A549 (cell line): Measurements from ENCODE around the gene LANCL1. TPM values are rescaled to one million over a fixed set of nuclear protein-coding genes. Genes with fewer than 3 reads are reported as not detected.

Source experiments
- ATAC-seq, 2 experiments: fragments of 200-7000 bp in 1 of 2; fragments of >200 bp in 1 of 2; cut with Nextera tagmentation in 1 of 2; cut with Tn5 transposase in 1 of 2; 3 replicates each; pipeline versions ENCODE4 v1.8.0 to v1.9.1; 2018 to 2020; ENCODE audit warnings: mild to moderate bottlenecking in 1 of 2, moderate library complexity in 1 of 2
- CTCF ChIA-PET: fragments of 300-600 bp; sonication (Branson Sonifier 250); formaldehyde crosslinking; extraction: SDS; loops from one replicate; lab custom pipeline; 2021; ENCODE audit warnings: antibody characterized with exemption, inconsistent platforms; lab: Yijun Ruan, JAX
- POLR2A ChIA-PET: fragments of 350-600 bp; formaldehyde crosslinking; extraction: SDS; loops from one replicate; lab custom pipeline; 2021; ENCODE audit warnings: antibody characterized with exemption, inconsistent platforms; lab: Yijun Ruan, JAX
- DNase-seq, 2 experiments: peaks; one replicate each; pipeline versions ENCODE4 v3.0.0 to v3.0.0-alpha.2; 2011 to 2016; ENCODE audit warnings: low read depth in 1 of 2, low spot score in 1 of 2
- FAIRE-seq: peaks from 2 replicates; lab custom pipeline; 2011; peaks lifted over from hg19 to GRCh38; lab: Jason Lieb, UNC
- H3K27ac ChIP-seq, 2 experiments: fragments of >200 bp; sonication (Bioruptor Twin); formaldehyde crosslinking; 3 replicates each; pipeline ENCODE4 v1.5.1; 2016 to 2017
- H3K4me1 ChIP-seq: fragments of >200 bp; sonication (Bioruptor Twin); formaldehyde crosslinking; 3 replicates; pipeline ENCODE4 v1.6.1; 2016
- H3K4me2 ChIP-seq: fragments of >200 bp; sonication (Bioruptor Twin); formaldehyde crosslinking; 3 replicates; pipeline ENCODE4 v1.6.1; 2016
- H3K4me3 ChIP-seq: fragments of >200 bp; sonication (Bioruptor Twin); formaldehyde crosslinking; 3 replicates; pipeline ENCODE4 v1.5.1; 2016
- H3K9me3 ChIP-seq: fragments of >200 bp; sonication (Bioruptor Twin); formaldehyde crosslinking; 3 replicates; pipeline ENCODE4 v1.6.1; 2016
- CEBPB ChIP-seq, 2 experiments: fragments of >200 bp in 1 of 2; sonication (Bioruptor Twin) in 1 of 2; formaldehyde crosslinking in 1 of 2; IDR thresholded peaks; 2 replicates each; pipeline ENCODE4 v1.6.1; 2012 to 2016
- CHD2 ChIP-seq: fragments of 150-350 bp; IDR thresholded peaks from 2 replicates; pipeline ENCODE4 v1.6.1; 2014; ENCODE audit warnings: low read length; ENCODE audit not compliant: partially characterized antibody
- FOSB ChIP-seq: fragments of 250-450 bp; sonication (Bioruptor Pico); IDR thresholded peaks from 2 replicates; pipeline ENCODE4 v1.5.0; 2020; ENCODE audit warnings: mild to moderate bottlenecking, moderate library complexity
- FOSL2 ChIP-seq, 2 experiments: fragments of 450-650 bp in 1 of 2; fragments of >200 bp in 1 of 2; sonication (Bioruptor Twin) in 1 of 2; formaldehyde crosslinking; IDR thresholded peaks; 2 replicates each; pipeline versions ENCODE4 v1.5.0 to v1.6.1; 2016 to 2020; ENCODE audit warnings: mild to moderate bottlenecking in 1 of 2, moderate library complexity in 1 of 2
- HDAC2 ChIP-seq: fragments of 200-600 bp; sonication (generic); IDR thresholded peaks from 2 replicates; pipeline ENCODE4 v1.6.1; 2016
- HEYL ChIP-seq: fragments of 250-450 bp; sonication (Bioruptor Pico); IDR thresholded peaks from 2 replicates; pipeline ENCODE4 v1.8.0; 2021; ENCODE audit warnings: mild to moderate bottlenecking, moderate library complexity
- HOXA7 ChIP-seq: fragments of 250-450 bp; sonication (Bioruptor Pico); IDR thresholded peaks from 2 replicates; pipeline ENCODE4 v1.5.0; 2020; ENCODE audit warnings: mild to moderate bottlenecking, moderate library complexity
- KDM5A ChIP-seq: fragments of 200-600 bp; sonication (generic); IDR thresholded peaks from 2 replicates; pipeline ENCODE4 v1.6.1; 2016; ENCODE audit warnings: antibody characterized with exemption, mild to moderate bottlenecking
- MYC ChIP-seq: IDR thresholded peaks from 2 replicates; pipeline ENCODE4 v1.6.1; 2012; ENCODE audit warnings: mild to moderate bottlenecking, inconsistent platforms, low read length, improper control_type of control experiment, borderline replicate concordance
- NPAS2 ChIP-seq: fragments of 250-450 bp; sonication (Bioruptor Pico); IDR thresholded peaks from 2 replicates; pipeline ENCODE4 v1.8.0; 2022; ENCODE audit warnings: mild to moderate bottlenecking, moderate library complexity, borderline replicate concordance
- NR3C1 ChIP-seq: fragments of >200 bp; sonication (Bioruptor Twin); formaldehyde crosslinking; IDR thresholded peaks from 3 replicates; pipeline ENCODE4 v1.6.1; 2017
- PHF8 ChIP-seq: fragments of 200-600 bp; sonication (generic); IDR thresholded peaks from 2 replicates; pipeline ENCODE4 v1.6.1; 2016; ENCODE audit warnings: low read depth, mild to moderate bottlenecking, antibody characterized with exemption, moderate library complexity, borderline replicate concordance
- POLR2A ChIP-seq: IDR thresholded peaks from 2 replicates; pipeline ENCODE4 v1.6.1; 2012; ENCODE audit warnings: mild to moderate bottlenecking, low read length
- RAD21 ChIP-seq, 2 experiments: fragments of >200 bp in 1 of 2; sonication (Bioruptor Twin) in 1 of 2; formaldehyde crosslinking in 1 of 2; IDR thresholded peaks in 1 of 2; conservative IDR thresholded peaks in 1 of 2; 2 replicates in 1 of 2; 3 replicates in 1 of 2; pipeline ENCODE4 v1.6.1; 2012 to 2018; ENCODE audit warnings: inconsistent platforms in 1 of 2
- RNF2 ChIP-seq: fragments of 200-600 bp; sonication (generic); IDR thresholded peaks from 2 replicates; pipeline ENCODE4 v1.6.1; 2016; ENCODE audit warnings: low read depth, mild to moderate bottlenecking, antibody characterized with exemption, moderate library complexity, borderline replicate concordance
- TFCP2L1 ChIP-seq: fragments of 250-450 bp; sonication (Bioruptor Pico); IDR thresholded peaks from 2 replicates; pipeline ENCODE4 v1.5.0; 2021; ENCODE audit warnings: mild to moderate bottlenecking
- TP53 ChIP-seq: fragments of 250-450 bp; sonication (Bioruptor Pico); IDR thresholded peaks from 2 replicates; pipeline ENCODE4 v1.5.0; 2021; ENCODE audit warnings: mild to moderate bottlenecking, moderate library complexity
- ZFP36 ChIP-seq: fragments of 450-650 bp; IDR thresholded peaks from 2 replicates; pipeline ENCODE4 v1.6.1; 2014; ENCODE audit warnings: borderline replicate concordance; ENCODE audit not compliant: partially characterized antibody
- ZNF302 ChIP-seq: fragments of 250-450 bp; sonication (Bioruptor Pico); IDR thresholded peaks from 2 replicates; pipeline ENCODE4 v1.9.0; 2021; ENCODE audit warnings: inconsistent platforms, mild to moderate bottlenecking, moderate library complexity
- ZSCAN20 ChIP-seq: fragments of 250-450 bp; sonication (Bioruptor Pico); IDR thresholded peaks from 2 replicates; pipeline ENCODE4 v1.8.0; 2022; ENCODE audit warnings: mild to moderate bottlenecking, moderate library complexity
- WGBS: methylation state at CpG from one replicate; pipeline ENCODE4 v1.1.6; 2017; ENCODE audit errors: missing lambda C conversion rate; 5-methylcytosine and 5-hydroxymethylcytosine counted together
- polyA plus RNA-seq, 4 experiments: library from polyadenylated mRNA; depleted of rRNA in 3 of 4; stranded (reverse); fragments of >200 nt; fragmentation: RNase III in 1 of 4; extraction: RNeasy Plus Mini Kit Qiagen cat#74134 plus additional on column Dnase treatment in 1 of 4; gene quantifications; 2 replicates in 3 of 4; 3 replicates in 1 of 4; pipeline ENCODE4 v1.2.3, GENCODE V29; 2011 to 2017
- TF ChIP-seq, protein P1 (sequence below): fragments of 250-450 bp; sonication (Bioruptor Pico); IDR thresholded peaks from 2 replicates; pipeline ENCODE4 v1.5.0; 2021; ENCODE audit warnings: mild to moderate bottlenecking, moderate library complexity, borderline replicate concordance
- TF ChIP-seq, protein P2 (sequence below): fragments of 250-450 bp; sonication (Bioruptor Pico); IDR thresholded peaks from 2 replicates; pipeline ENCODE4 v1.5.0; 2020; ENCODE audit warnings: low read depth, mild to moderate bottlenecking, moderate library complexity
- TF ChIP-seq, protein P3 (sequence below): fragments of 450-650 bp; IDR thresholded peaks from 2 replicates; pipeline ENCODE4 v1.6.1; 2014; ENCODE audit warnings: antibody characterized with exemption
- TF ChIP-seq, protein P4 (sequence below): fragments of >200 bp; sonication (Bioruptor Twin); formaldehyde crosslinking; IDR thresholded peaks from 2 replicates; pipeline ENCODE4 v1.6.1; 2016
- TF ChIP-seq, protein P5 (sequence below): fragments of 200-600 bp; sonication (generic); IDR thresholded peaks from 2 replicates; pipeline ENCODE4 v1.6.1; 2016; ENCODE audit warnings: antibody characterized with exemption, mild to moderate bottlenecking, moderate library complexity

Gene LANCL1
- polyA plus RNA-seq, 2 of the 4 experiments (the other 2 are of a cell fraction): 30.1 to 83.7 TPM

DNA sequence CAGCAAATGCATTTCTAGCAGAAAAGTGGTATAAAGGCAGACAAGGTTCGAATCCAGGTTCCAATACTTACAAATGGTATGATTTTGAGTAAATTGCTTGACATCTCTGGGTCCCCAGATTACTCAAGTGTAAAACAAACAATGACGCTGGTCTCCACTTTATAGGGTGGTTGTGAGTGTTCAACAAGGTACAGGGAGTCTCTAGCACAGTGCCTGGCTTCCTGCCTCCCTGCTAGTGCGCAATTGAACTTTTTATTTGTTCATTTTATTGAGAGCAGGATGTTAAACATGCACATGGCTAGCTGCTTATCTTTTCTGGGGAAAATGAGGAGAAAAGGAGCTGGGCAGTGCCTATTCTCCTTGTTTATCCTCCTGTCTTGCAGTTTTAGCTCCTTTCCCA is 86.7 kb downstream of the LANCL1 start:
- CTCF ChIA-PET: interaction anchor here (2.7 kb wide), 1 partner anchor 9 kb away, joined by 13 read pairs; no protein-coding TSS in a partner anchor
- ATAC-seq: no peak
- POLR2A ChIA-PET: no interaction called here

DNA sequence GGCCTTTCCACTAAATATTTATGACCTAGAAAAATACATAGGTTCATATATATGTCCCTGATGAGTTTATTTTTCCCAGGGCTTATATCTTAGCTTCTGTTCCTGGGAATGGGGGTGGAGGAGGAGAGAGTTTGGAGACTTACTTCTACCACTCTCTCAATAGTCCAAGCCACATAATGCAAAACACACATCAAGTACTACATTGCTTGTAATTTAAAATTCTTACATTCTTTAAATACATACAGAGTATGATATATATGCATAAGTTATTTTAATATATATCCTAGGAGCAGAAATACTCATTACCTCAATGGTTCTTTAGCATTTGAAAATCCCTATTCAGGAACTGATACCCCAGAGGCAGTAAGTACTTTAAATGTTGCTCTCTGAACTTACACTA is 88.4 kb downstream of the LANCL1 start:
- POLR2A ChIA-PET: no interaction called here
- ATAC-seq (no peak), DNase-seq (no peak), FAIRE-seq (no peak)
- no peaks in the 10 kb centered on the region for H3K9me3 ChIP-seq
- CTCF ChIA-PET: interaction anchor here (1.0 to 2.7 kb wide), 2 partner anchors 11 to 140 kb away, joined by 3 to 13 read pairs; no protein-coding TSS in a partner anchor
- no peak overlapping the region for H3K27ac ChIP-seq
- no peaks in the 10 kb centered on the region for H3K4me1 ChIP-seq
- TF ChIP-seq, protein P1, sequence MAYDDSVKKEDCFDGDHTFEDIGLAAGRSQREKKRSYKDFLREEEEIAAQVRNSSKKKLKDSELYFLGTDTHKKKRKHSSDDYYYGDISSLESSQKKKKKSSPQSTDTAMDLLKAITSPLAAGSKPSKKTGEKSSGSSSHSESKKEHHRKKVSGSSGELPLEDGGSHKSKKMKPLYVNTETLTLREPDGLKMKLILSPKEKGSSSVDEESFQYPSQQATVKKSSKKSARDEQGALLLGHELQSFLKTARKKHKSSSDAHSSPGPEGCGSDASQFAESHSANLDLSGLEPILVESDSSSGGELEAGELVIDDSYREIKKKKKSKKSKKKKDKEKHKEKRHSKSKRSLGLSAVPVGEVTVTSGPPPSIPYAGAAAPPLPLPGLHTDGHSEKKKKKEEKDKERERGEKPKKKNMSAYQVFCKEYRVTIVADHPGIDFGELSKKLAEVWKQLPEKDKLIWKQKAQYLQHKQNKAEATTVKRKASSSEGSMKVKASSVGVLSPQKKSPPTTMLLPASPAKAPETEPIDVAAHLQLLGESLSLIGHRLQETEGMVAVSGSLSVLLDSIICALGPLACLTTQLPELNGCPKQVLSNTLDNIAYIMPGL (CRISPR knock-in tag): no peak
- TF ChIP-seq ZSCAN20 (CRISPR knock-in tag): no peak
- no peak for TF ChIP-seq HOXA7 (CRISPR knock-in tag)
- no peak for TF ChIP-seq TP53 (CRISPR knock-in tag)
- TF ChIP-seq, protein P2, sequence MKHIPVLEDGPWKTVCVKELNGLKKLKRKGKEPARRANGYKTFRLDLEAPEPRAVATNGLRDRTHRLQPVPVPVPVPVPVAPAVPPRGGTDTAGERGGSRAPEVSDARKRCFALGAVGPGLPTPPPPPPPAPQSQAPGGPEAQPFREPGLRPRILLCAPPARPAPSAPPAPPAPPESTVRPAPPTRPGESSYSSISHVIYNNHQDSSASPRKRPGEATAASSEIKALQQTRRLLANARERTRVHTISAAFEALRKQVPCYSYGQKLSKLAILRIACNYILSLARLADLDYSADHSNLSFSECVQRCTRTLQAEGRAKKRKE (CRISPR knock-in tag): no peak
- TF ChIP-seq KDM5A: no peak
- no peak for TF ChIP-seq HDAC2
- TF ChIP-seq MYC: no peak
- TF ChIP-seq CHD2: no peak
- no peak for TF ChIP-seq NPAS2 (CRISPR knock-in tag)
- TF ChIP-seq ZNF302 (CRISPR knock-in tag): no peak
- TF ChIP-seq POLR2A: no peak
- TF ChIP-seq FOSB: no peak
- TF ChIP-seq CEBPB (IDR thresholded peaks at IDR 0.05): no peak
- no peak for TF ChIP-seq RNF2
- TF ChIP-seq ZFP36: no peak
- TF ChIP-seq, protein P3, sequence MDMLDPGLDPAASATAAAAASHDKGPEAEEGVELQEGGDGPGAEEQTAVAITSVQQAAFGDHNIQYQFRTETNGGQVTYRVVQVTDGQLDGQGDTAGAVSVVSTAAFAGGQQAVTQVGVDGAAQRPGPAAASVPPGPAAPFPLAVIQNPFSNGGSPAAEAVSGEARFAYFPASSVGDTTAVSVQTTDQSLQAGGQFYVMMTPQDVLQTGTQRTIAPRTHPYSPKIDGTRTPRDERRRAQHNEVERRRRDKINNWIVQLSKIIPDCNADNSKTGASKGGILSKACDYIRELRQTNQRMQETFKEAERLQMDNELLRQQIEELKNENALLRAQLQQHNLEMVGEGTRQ: no peak
- TF ChIP-seq HEYL (CRISPR knock-in tag): no peak
- no peak overlapping the region for H3K4me2 ChIP-seq
- H3K4me3 ChIP-seq: no peak overlapping the region

More for the DNA sequence above, 86.7 kb downstream of the LANCL1 start:
- Histone ChIP-seq H3K9me3 (no peaks in the 10 kb centered on the region), H3K27ac (no peak overlapping the region), H3K4me2 (no peak overlapping the region)
- no peak for DNase-seq
- TF ChIP-seq, protein P4, sequence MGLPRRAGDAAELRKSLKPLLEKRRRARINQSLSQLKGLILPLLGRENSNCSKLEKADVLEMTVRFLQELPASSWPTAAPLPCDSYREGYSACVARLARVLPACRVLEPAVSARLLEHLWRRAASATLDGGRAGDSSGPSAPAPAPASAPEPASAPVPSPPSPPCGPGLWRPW: no peak
- TF ChIP-seq, protein P5, sequence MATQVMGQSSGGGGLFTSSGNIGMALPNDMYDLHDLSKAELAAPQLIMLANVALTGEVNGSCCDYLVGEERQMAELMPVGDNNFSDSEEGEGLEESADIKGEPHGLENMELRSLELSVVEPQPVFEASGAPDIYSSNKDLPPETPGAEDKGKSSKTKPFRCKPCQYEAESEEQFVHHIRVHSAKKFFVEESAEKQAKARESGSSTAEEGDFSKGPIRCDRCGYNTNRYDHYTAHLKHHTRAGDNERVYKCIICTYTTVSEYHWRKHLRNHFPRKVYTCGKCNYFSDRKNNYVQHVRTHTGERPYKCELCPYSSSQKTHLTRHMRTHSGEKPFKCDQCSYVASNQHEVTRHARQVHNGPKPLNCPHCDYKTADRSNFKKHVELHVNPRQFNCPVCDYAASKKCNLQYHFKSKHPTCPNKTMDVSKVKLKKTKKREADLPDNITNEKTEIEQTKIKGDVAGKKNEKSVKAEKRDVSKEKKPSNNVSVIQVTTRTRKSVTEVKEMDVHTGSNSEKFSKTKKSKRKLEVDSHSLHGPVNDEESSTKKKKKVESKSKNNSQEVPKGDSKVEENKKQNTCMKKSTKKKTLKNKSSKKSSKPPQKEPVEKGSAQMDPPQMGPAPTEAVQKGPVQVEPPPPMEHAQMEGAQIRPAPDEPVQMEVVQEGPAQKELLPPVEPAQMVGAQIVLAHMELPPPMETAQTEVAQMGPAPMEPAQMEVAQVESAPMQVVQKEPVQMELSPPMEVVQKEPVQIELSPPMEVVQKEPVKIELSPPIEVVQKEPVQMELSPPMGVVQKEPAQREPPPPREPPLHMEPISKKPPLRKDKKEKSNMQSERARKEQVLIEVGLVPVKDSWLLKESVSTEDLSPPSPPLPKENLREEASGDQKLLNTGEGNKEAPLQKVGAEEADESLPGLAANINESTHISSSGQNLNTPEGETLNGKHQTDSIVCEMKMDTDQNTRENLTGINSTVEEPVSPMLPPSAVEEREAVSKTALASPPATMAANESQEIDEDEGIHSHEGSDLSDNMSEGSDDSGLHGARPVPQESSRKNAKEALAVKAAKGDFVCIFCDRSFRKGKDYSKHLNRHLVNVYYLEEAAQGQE: no peak
- TF ChIP-seq PHF8: no peak
- TF ChIP-seq TFCP2L1 (CRISPR knock-in tag): no peak
- no peak for TF ChIP-seq FOSL2 (IDR thresholded peaks at IDR 0.05)
- TF ChIP-seq FOSL2 (CRISPR knock-in tag; IDR thresholded peaks at IDR 0.05): no peak
- no peak for TF ChIP-seq RAD21 (conservative IDR thresholded peaks at IDR 0.05 in 1 of 2, IDR thresholded peaks at IDR 0.05 in 1 of 2)
- no peak for TF ChIP-seq NR3C1
- TF ChIP-seq, all 56 proteins: peak for 0
- Histone ChIP-seq H3K4me1 (no peaks in the 10 kb centered on the region), H3K4me3 (no peak overlapping the region)
- 17% methylated on average over 3 of the region's 3 CpGs for WGBS
- no peak for FAIRE-seq
